HepG2 (cell line): ENCODE results near the gene TBCB. TPM values are rescaled to one million over a fixed set of nuclear protein-coding genes. Genes with fewer than 3 reads are reported as not detected.

Experiments used
- ATAC-seq: fragments of 200-7000 bp; cut with Tn5 transposase; 3 replicates; pipeline ENCODE4 v1.9.1; 2020; ENCODE audit warnings: mild to moderate bottlenecking, moderate library complexity
- BruUV-seq: library from RNA; stranded (reverse); fragments of 400-500 nt; replicated peaks from 2 replicates; lab custom pipeline; 2021; lab: Mats Ljungman, UMichigan
- CTCF ChIA-PET: fragments of 300-600 bp; formaldehyde crosslinking; extraction: SDS; loops from one replicate; lab custom pipeline; 2021; ENCODE audit warnings: low total read pairs, inconsistent platforms, low intra/inter-chr PET ratio; lab: Yijun Ruan, JAX
- POLR2A ChIA-PET: fragments of 350-600 bp; sonication (Branson Sonifier 250); formaldehyde crosslinking; loops from one replicate; lab custom pipeline; 2020; ENCODE audit warnings: antibody characterized with exemption, inconsistent platforms; lab: Yijun Ruan, JAX
- DNase-seq: peaks from one replicate; pipeline ENCODE4 v3.0.0-alpha.2; 2015; ENCODE audit warnings: low spot score
- FAIRE-seq: peaks from 3 replicates; lab custom pipeline; 2011; peaks lifted over from hg19 to GRCh38; lab: Jason Lieb, UNC
- H2AFZ ChIP-seq: one replicate; pipeline ENCODE4 v1.6.1; 2011; ENCODE audit warnings: low read length, inconsistent platforms
- H3K27ac ChIP-seq: fragments of 300-600 bp; 3 replicates; pipeline ENCODE4 v1.8.0; 2011; ENCODE audit warnings: mixed run types, mild to moderate bottlenecking, mixed read lengths, low read length, inconsistent platforms; ENCODE audit not compliant: insufficient read depth; ENCODE audit errors: extremely low read length
- H3K27me3 ChIP-seq, 2 experiments: fragments of 200-600 bp in 1 of 2; 2 replicates in 1 of 2; 3 replicates in 1 of 2; pipeline versions ENCODE4 v1.6.0 to v1.8.0; 2011; ENCODE audit warnings: low read length in 2 of 2, mild to moderate bottlenecking in 2 of 2, moderate library complexity in 2 of 2, inconsistent platforms in 1 of 2; ENCODE audit not compliant: insufficient read depth in 2 of 2, control insufficient read depth in 1 of 2
- H3K36me3 ChIP-seq, 2 experiments: fragments of 200-600 bp in 1 of 2; replicated peaks in 1 of 2; 2 replicates in 1 of 2; 3 replicates in 1 of 2; pipeline versions ENCODE4 v1.5.1 to v1.8.0; 2011; ENCODE audit warnings: low read length in 2 of 2, inconsistent platforms in 1 of 2; ENCODE audit not compliant: insufficient read depth in 2 of 2, control insufficient read depth in 1 of 2
- H3K4me1 ChIP-seq: 2 replicates; pipeline ENCODE4 v1.5.1; 2012; ENCODE audit warnings: low read length, inconsistent platforms; ENCODE audit not compliant: insufficient read depth
- H3K4me2 ChIP-seq: 2 replicates; pipeline ENCODE4 v1.6.0; 2011; ENCODE audit warnings: low read depth, low read length, inconsistent platforms
- H3K4me3 ChIP-seq, 3 experiments: fragments of 200-600 bp in 1 of 3; sonication (generic), shearing (Covaris generic) in 1 of 3; replicated peaks in 1 of 3; 2 replicates each; pipeline ENCODE4 v1.5.1; 2011 to 2016; ENCODE audit warnings: low read length in 3 of 3, inconsistent platforms in 2 of 3, low read depth in 2 of 3, mild to moderate bottlenecking in 2 of 3, control low read depth in 1 of 3, mixed read lengths in 1 of 3; ENCODE audit not compliant: insufficient read depth in 1 of 3
- H3K79me2 ChIP-seq: one replicate; pipeline ENCODE4 v1.6.1; 2011; ENCODE audit warnings: low read length, inconsistent platforms; ENCODE audit not compliant: insufficient read depth
- H3K9ac ChIP-seq: 2 replicates; pipeline ENCODE4 v1.6.0; 2011; ENCODE audit warnings: mild to moderate bottlenecking, low read depth, low read length, inconsistent platforms; ENCODE audit not compliant: insufficient read depth
- H3K9me3 ChIP-seq: 2 replicates; pipeline ENCODE4 v1.5.1; 2012; ENCODE audit warnings: mild to moderate bottlenecking, low read length
- H4K20me1 ChIP-seq: 2 replicates; pipeline ENCODE4 v1.6.0; 2011; ENCODE audit warnings: inconsistent platforms, mild to moderate bottlenecking, low read length, moderate library complexity; ENCODE audit not compliant: insufficient read depth
- ADNP ChIP-seq: sonication (generic); formaldehyde crosslinking; IDR thresholded peaks from 2 replicates; pipeline ENCODE4 v1.4.0; 2020; ENCODE audit warnings: missing genetic modification reagents
- DPF2 ChIP-seq: sonication (generic); formaldehyde crosslinking; IDR thresholded peaks from 2 replicates; pipeline ENCODE4 v1.4.0; 2020; ENCODE audit warnings: mild to moderate bottlenecking, low read depth, missing genetic modification reagents, borderline replicate concordance
- E2F5 ChIP-seq: sonication (generic); formaldehyde crosslinking; conservative IDR thresholded peaks from 2 replicates; pipeline ENCODE4 v1.4.0; 2020; ENCODE audit warnings: missing genetic modification reagents
- GABPA ChIP-seq, 2 experiments: IDR thresholded peaks; 2 replicates each; pipeline ENCODE4 v1.6.1; 2011 to 2016; ENCODE audit warnings: low read depth in 2 of 2, low read length in 1 of 2, missing biosample characterization in 1 of 2, missing genetic modification characterization in 1 of 2
- HNF4G ChIP-seq, 2 experiments: sonication (generic) in 1 of 2; formaldehyde crosslinking in 1 of 2; IDR thresholded peaks; 2 replicates each; pipeline versions ENCODE4 v1.4.0 to v1.6.1; 2011 to 2020; ENCODE audit warnings: borderline replicate concordance in 2 of 2, low read depth in 2 of 2, mild to moderate bottlenecking in 2 of 2, low read length in 1 of 2, missing genetic modification reagents in 1 of 2, moderate library complexity in 1 of 2
- MED8 ChIP-seq: sonication (generic); formaldehyde crosslinking; IDR thresholded peaks from 2 replicates; pipeline ENCODE4 v1.8.1; 2023; ENCODE audit warnings: mild to moderate bottlenecking, missing genetic modification reagents; ENCODE audit not compliant: insufficient replicate concordance
- MXD1 ChIP-seq: sonication (generic); formaldehyde crosslinking; IDR thresholded peaks from 2 replicates; pipeline ENCODE4 v1.4.0; 2020; ENCODE audit warnings: mild to moderate bottlenecking, missing genetic modification reagents
- MZF1 ChIP-seq: sonication (generic); formaldehyde crosslinking; IDR thresholded peaks from 2 replicates; pipeline ENCODE4 v1.8.1; 2023; ENCODE audit warnings: mild to moderate bottlenecking, missing genetic modification reagents, borderline replicate concordance
- NFATC3 ChIP-seq: sonication (generic); formaldehyde crosslinking; IDR thresholded peaks from 2 replicates; pipeline ENCODE4 v1.5.1; 2020; ENCODE audit warnings: mild to moderate bottlenecking, missing genetic modification reagents
- PAF1 ChIP-seq: IDR thresholded peaks from 2 replicates; pipeline ENCODE4 v1.6.1; 2016; ENCODE audit warnings: missing genetic modification reagents, missing compliant biosample characterization
- PBX3 ChIP-seq: sonication (generic); formaldehyde crosslinking; IDR thresholded peaks from 2 replicates; pipeline ENCODE4 v1.8.1; 2023; ENCODE audit warnings: missing genetic modification reagents, inconsistent platforms, borderline replicate concordance
- SALL1 ChIP-seq: sonication (generic); formaldehyde crosslinking; IDR thresholded peaks from 2 replicates; pipeline ENCODE4 v1.8.0; 2022; ENCODE audit warnings: mild to moderate bottlenecking, missing genetic modification reagents
- SATB2 ChIP-seq: sonication (generic); formaldehyde crosslinking; IDR thresholded peaks from 2 replicates; pipeline ENCODE4 v1.5.0; 2020; ENCODE audit warnings: missing genetic modification reagents
- SMARCC2 ChIP-seq: fragments of 450-650 bp; IDR thresholded peaks from 2 replicates; pipeline ENCODE4 v1.6.1; 2017; ENCODE audit warnings: antibody characterized with exemption, mild to moderate bottlenecking
- ZBTB25 ChIP-seq: IDR thresholded peaks from 2 replicates; pipeline ENCODE4 v1.6.1; 2018; ENCODE audit warnings: missing genetic modification reagents
- ZNF225 ChIP-seq: sonication (generic); formaldehyde crosslinking; IDR thresholded peaks from 2 replicates; pipeline ENCODE4 v1.4.0; 2020; ENCODE audit warnings: mild to moderate bottlenecking, missing genetic modification reagents
- ZNF574 ChIP-seq: sonication (generic); formaldehyde crosslinking; IDR thresholded peaks from 2 replicates; pipeline ENCODE4 v1.4.0; 2020; ENCODE audit warnings: missing genetic modification reagents
- ZNF616 ChIP-seq: sonication (generic); formaldehyde crosslinking; IDR thresholded peaks from 2 replicates; pipeline ENCODE4 v1.5.0; 2020; ENCODE audit warnings: low read depth, mild to moderate bottlenecking, missing genetic modification reagents
- ZNF776 ChIP-seq: sonication (generic); formaldehyde crosslinking; IDR thresholded peaks from 2 replicates; pipeline ENCODE4 v1.4.0; 2020; ENCODE audit warnings: mild to moderate bottlenecking, missing genetic modification reagents
- WGBS: methylation state at CpG from one replicate; pipeline ENCODE4 v1.1.6; 2017; ENCODE audit warnings: low lambda C conversion rate; 5-methylcytosine and 5-hydroxymethylcytosine counted together
- in situ Hi-C: cut with HindIII; loops from 2 replicates; pipeline ENCODE4 v1.10.0; 2017; ENCODE audit warnings: low pct_unique_long_range_greater_than_20kb; ENCODE audit not compliant: extremely low pct_ligation_motif_present
- intact Hi-C: fragments of 100-400 bp; cut with micrococcal nuclease; formaldehyde crosslinking; loops from one replicate; pipeline ENCODE4 v1.10.0; 2022; ENCODE audit not compliant: unreplicated experiment
- polyA plus RNA-seq, 8 experiments: library from polyadenylated mRNA; depleted of rRNA in 3 of 8; stranded (reverse) in 7 of 8; unstranded in 1 of 8; fragments of >200 nt; fragmentation: Illumina TruSeq in 4 of 8; extraction: Trizol in 4 of 8; gene quantifications; 2 replicates each; pipeline versions ENCODE4 v1.2.1 to v1.2.3, GENCODE V29; 2011 to 2016; ENCODE audit warnings: low read depth in 4 of 8, missing spikeins in 1 of 8, mixed read lengths in 1 of 8; ENCODE audit not compliant: insufficient read depth in 1 of 8
- total RNA-seq, 5 experiments: library from RNA; depleted of rRNA; stranded (reverse); fragments of >200 nt; fragmentation: Illumina TruSeq; extraction: Trizol; gene quantifications; 2 replicates each; pipeline ENCODE4 v1.2.3, GENCODE V29; 2016; ENCODE audit warnings: low read depth in 1 of 5

TBCB gene
- total and polyA plus RNA-seq, 2 of the 13 experiments (the other 11 are each of a cell fraction or from before 2014, with no cell fraction given) = 271 to 276 TPM

- ATAC-seq (no peak), DNase-seq (no peak), FAIRE-seq (no peak)
- peaks cover 5% of the 10 kb centered on the region for H3K4me1 ChIP-seq
- no TSS peak for BruUV-seq
- ChIA-PET POLR2A (no interaction called here), CTCF (no interaction called here)
- H4K20me1 ChIP-seq = no peaks in the 10 kb centered on the region
- no peaks in the 10 kb centered on the region for H3K27me3 ChIP-seq
- H3K27ac ChIP-seq = no peak overlapping the region
- 94% methylated on average over 3 of the region's 3 CpGs for WGBS
- H3K79me2 ChIP-seq = peaks cover 1% of the 10 kb centered on the region
- H3K9me3 ChIP-seq = no peaks in the 10 kb centered on the region
- H3K4me2 ChIP-seq = no peak overlapping the region
- in situ Hi-C loops (no loop called here), intact Hi-C loops (no loop called here)
- no peak overlapping the region for H3K9ac ChIP-seq
- no peak overlapping the region for H3K4me3 ChIP-seq
- H3K36me3 ChIP-seq = peaks cover 11 to 29% of the 10 kb centered on the region in 2 experiments; a peak in 4 of 5 replicates
- H2AFZ ChIP-seq = no peak overlapping the region
- TF ChIP-seq SMARCC2 = no peak
- no peak for TF ChIP-seq E2F5 (CRISPR knock-in tag)
- TF ChIP-seq ADNP (CRISPR knock-in tag) = no peak
- TF ChIP-seq NFATC3 = no peak
- TF ChIP-seq HNF4G (IDR thresholded peaks at IDR 0.05; ENCODE audit: borderline replicate concordance, low read depth, low read length) = no peak
- no peak for TF ChIP-seq HNF4G (CRISPR knock-in tag; IDR thresholded peaks at IDR 0.05; ENCODE audit: borderline replicate concordance, low read depth)
- TF ChIP-seq PBX3 (CRISPR knock-in tag) = no peak
- no peak for TF ChIP-seq DPF2 (CRISPR knock-in tag)
- TF ChIP-seq ZNF616 (CRISPR knock-in tag) = no peak
- TF ChIP-seq PAF1 = no peak
- TF ChIP-seq SALL1 = no peak
- no peak for TF ChIP-seq MXD1 (CRISPR knock-in tag)
- no peak for TF ChIP-seq ZNF574
- TF ChIP-seq MED8 (CRISPR knock-in tag) = no peak
- TF ChIP-seq ZNF225 (CRISPR knock-in tag) = no peak
- no peak for TF ChIP-seq SATB2
- TF ChIP-seq ZNF776 (CRISPR knock-in tag) = no peak
- no peak for TF ChIP-seq MZF1 (CRISPR knock-in tag)
- TF ChIP-seq GABPA (IDR thresholded peaks at IDR 0.05; ENCODE audit: low read depth, low read length) = no peak
- no peak for TF ChIP-seq GABPA (CRISPR knock-in tag; IDR thresholded peaks at IDR 0.05; ENCODE audit: low read depth)
- TF ChIP-seq ZBTB25 (CRISPR knock-in tag) = no peak
Measured at GRCh38 chr19:36108684-36109083, 6.6 kb upstream of the TBCB start.
